Measurements from ENCODE around the gene SP6.

Gene SP6

DNA sequence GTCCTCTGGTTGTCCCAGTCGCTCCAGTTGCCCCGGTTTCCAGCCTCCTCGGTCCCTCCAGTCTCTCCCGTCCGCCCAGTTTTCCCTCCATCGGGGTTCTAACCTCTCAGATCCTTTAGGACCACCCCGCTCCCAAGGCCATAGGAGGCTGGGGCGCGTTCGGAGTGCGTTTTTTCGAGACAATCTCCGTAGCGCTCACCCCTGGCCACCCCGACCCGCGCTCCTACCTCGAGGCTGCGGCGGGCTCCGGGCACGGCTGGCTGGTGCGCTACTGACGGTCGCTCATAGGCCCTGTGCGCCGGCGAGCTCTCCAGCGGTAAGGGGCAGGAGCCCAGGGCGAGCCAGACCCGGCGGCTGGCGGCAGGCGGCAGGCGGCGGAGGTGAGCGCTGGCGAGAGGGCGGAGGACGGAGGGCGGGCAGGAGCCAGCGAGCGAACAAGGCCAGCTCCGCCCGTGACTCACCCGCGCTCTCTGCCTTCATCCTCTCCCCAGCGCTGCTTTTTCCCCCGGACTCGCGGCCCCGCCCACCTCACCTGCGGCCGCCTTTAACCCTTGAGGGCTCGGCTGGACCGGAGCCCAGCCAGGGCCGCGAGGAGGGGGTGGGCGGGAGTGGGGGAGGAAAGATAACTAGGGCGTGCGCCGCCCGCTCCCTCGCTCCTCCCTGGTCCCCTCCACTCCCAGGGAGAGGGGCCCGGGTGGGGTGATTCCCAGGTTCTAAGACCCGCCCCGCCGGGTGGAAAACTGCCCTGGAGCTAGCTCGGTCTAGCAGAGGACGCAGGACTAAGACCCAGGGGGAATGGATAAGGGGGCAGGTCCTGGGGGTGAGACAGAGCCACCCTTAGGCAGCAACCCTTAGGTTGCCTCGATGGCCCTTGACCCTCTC lies at the start of gene SP6:
TSS of gene SP6 (minus strand) at position 472 of the 882 bp plus-strand sequence. CDS start 2,734 bp downstream, outside the sequence.
- peak; percentile 90 for DNase-seq (ENCODE audit: low read depth)

DNA sequence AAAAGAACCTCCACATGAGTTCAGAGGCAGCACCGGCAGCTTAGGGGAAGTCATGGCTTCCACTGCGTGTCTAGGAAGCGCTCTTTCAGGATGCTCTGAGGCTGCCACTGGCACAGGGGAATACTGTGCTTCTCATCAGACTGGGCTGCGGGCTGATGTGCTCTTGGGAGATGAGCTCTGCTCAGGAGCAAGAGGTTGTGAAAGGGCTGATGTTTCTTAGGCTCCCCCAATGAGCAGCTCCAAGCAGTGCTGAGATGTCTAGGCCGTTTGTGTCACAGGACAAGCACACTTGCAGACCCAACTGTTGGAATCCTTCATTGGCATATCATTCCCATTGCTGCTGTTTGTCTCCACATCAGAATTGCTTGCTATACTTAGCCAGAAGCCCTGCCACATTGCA lies 48.7 kb upstream of the SP6 start:
- DNase-seq (ENCODE audit: low read depth), result no peak

- no peak for DNase-seq (ENCODE audit: low read depth)
Observed at GRCh38 chr17:47898241-47898640, 47.3 kb upstream of the SP6 start.

DNA sequence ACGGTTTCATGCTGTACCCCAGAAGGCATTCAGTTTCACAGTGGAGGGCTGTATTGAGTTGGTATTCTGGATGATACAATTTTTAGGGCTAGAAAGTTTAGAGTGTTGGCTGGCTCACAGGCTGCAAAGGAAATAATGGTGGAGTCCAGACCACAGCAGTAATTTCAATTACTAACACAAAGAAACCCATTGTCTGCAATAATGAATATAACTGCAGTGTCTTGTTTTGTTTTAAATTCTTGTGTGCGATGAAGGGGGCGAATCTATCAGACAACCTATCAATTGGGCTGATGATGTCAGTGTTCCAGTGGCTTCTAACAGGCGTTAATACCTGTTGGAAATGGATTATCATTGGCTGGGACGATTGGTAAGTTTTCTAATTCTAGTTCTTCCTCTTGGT lies 46.6 kb upstream of the SP6 start:
- no peak for DNase-seq (ENCODE audit: low read depth)

- peak; percentile 27 for DNase-seq (ENCODE audit: low read depth)
Observed at GRCh38 chr17:47896672-47897490, 45.9 kb upstream of the SP6 start.

DNA sequence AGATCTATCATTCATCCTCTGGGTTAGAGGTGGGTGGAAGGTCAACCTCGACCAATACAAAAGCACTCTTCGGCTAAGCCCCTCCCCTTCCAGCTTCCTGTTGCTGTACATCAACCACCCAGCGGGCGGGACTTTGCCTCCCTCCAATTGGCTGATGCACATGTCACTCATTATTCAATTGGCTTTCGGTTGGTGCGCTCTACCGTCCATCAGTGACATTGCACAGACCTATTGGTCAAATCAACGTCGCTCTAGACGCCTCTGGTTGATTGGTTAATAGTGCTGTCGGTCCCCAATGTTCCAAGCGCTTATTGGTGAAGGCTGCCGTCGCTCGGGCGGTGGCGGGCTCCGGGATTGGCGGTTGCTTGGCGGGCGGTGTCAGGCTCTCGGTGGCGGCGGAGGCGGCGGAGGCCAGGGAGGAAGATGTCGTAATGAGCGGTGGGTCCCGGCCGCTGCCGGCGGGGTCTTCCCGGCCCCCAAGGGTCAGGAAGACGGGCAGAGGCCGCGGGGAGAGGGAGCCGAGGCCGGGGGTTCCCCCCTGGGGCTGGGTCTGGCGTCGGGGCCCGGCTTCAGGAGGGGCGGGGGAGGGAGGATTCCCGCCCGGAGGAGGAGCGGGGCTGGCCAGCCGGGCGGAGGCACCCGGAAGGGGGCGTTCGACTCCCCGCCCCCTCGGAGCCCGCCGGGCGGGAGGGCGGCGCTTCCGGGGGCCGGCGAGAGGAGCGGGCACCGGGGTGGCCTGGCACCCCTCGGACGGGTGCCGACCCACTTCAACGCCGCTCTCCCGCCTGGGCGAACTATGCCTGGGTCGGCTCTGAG lies 45.1 kb upstream of the SP6 start, which contains the start of gene SP2:
TSS of gene SP2 (plus strand) at position 381 of the 816 bp plus-strand sequence. CDS start at position 432, 51 bp downstream.
- DNase-seq (ENCODE audit: low read depth), result peak; percentile 100

GRCh38 chr17:47895347-47895855 lies 44.4 kb upstream of the SP6 start:
- DNase-seq (ENCODE audit: low read depth), result peak; percentile 47

DNA sequence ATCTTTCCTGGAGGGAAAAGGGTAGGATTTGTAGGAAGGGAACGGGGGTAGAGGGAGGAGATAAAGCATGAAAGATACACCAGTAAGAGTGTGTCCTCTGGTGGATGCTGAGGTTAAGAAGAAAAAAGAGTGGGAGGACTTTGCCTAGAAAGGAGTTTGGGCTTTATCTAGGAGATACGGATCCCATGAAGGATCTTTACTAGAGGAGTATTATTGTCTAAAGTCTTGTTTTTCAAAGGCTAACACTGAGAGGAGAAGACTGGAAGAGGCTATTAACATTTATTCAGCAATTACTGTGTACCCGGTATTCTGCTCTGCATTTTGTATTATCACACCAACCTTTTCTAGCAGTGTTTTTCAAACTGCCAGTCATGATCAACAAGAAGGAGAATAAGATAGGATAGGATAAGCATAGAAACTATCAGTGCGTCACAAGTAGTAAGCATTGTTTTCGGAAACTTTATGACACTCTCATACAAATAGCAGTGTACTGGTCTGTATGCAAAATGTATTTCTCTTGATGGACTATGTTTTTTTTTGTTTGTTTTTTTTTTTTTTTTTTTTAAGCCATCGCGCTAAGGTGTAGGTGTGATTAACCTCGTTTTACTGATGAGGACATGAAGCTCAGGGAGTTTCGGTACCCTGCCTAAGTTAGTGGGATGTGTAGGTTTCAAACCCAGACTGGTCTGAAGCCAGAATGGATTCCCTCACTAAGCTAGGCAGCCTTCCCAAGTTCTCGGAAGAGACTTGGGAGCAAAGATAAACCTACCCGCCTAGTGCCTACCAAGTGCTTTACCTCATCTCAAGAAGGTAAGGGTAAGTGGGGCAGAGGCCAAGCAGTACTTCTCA lies 43.8 kb upstream of the SP6 start:
- DNase-seq (ENCODE audit: low read depth), result no peak

- DNase-seq (ENCODE audit: low read depth), result no peak
Observed at GRCh38 chr17:47891545-47892088, 40.7 kb upstream of the SP6 start.

DNA sequence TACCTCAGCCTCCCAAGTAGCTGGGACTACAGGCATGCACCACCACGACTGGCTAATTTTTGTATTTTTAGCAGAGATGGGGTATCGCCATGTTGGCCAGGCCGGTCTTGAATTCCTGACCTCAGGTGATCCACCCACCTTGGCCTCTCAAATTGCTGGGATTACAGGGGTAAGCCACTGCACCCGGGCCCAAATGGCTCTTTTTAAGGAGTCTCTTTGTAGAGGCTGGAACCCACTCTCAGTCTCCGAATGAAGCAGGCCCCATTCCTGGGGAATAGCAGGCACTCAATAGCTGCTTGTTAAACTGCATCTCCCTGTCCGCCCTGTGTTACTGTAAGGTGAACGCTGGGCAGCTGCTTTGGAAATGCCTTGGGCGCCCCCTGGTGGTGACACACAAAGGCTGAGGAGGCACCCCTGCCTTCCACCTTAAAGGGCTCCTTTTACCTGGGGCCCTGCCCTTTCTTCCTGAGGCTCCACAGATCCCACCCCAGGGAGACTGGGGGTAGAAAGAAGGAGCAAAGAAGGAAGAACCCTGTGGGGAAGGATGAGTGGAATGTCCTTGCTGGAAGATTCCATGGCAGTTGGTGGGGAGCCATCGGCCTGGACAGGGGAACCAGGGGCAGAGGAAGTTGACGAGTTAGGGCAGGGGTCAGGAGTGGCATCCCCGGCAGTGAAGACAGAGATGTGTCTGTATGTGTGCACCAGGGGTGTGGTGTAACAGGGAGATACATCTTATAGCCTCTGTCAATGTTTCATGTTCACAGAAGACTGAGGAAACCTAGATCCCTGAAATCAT lies 39.0 kb upstream of the SP6 start:
- DNase-seq (ENCODE audit: low read depth), result peak; percentile 91

GRCh38 chr17:47888293-47888692 lies 37.3 kb upstream of the SP6 start:
- DNase-seq (ENCODE audit: low read depth), result peak; percentile 32

GRCh38 chr17:47884905-47885730 lies 34.2 kb upstream of the SP6 start:
- no peak for DNase-seq (ENCODE audit: low read depth)

- DNase-seq (ENCODE audit: low read depth), result no peak
Observed at GRCh38 chr17:47884427-47884740, 33.4 kb upstream of the SP6 start.

GRCh38 chr17:47883589-47884426 lies 32.8 kb upstream of the SP6 start:
- DNase-seq (ENCODE audit: low read depth), result no peak

GRCh38 chr17:47882695-47883588 lies 32.0 kb upstream of the SP6 start:
- DNase-seq (ENCODE audit: low read depth), result no peak

DNA sequence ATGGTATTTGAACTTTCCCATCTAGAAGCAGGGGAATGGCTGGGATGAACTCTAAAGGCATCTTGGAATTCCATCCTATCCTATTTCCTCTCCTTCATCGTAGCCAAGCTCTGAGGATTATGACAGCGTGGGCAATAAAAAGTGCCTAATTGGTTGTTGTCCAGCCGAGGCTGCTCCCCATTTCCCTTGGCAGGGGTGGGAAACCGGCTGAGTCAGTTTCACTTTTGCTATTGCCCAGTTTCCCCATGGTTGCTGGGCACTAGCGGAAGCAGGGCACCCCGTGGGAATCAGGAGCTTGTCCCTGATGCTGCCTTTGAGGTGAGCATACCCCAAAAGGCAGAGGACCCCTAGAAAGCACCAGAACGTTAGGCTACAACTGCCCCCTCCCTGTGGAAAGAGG lies 31.3 kb upstream of the SP6 start:
- DNase-seq (ENCODE audit: low read depth), result peak; percentile 51

Measured in ELR (cell line).